Measurements from ENCODE around the gene RGMB. TPM values are rescaled to one million over a fixed set of nuclear protein-coding genes. Genes with fewer than 3 reads are reported as not detected.

Gene RGMB
- total RNA-seq, 1 experiment from 2014 or later: 20.3 TPM

GRCh38 chr5:98816582-98817222, 43.2 kb downstream of the RGMB start:
- Mint-ChIP-seq H3K27ac (ENCODE audit: low read depth, unreplicated experiment) (no peak overlapping the region), H3K4me3 (ENCODE audit: unreplicated experiment) (no peak overlapping the region), H3K36me3 (ENCODE audit: insufficient read depth, unreplicated experiment) (no peaks in the 10 kb centered on the region), H3K27me3 (ENCODE audit: insufficient read depth, unreplicated experiment) (no peaks in the 10 kb centered on the region), H3K4me1 (ENCODE audit: insufficient read depth, unreplicated experiment) (no peaks in the 10 kb centered on the region), H3K9me3 (ENCODE audit: unreplicated experiment) (no peaks in the 10 kb centered on the region)
- ChIA-PET POLR2A (no interaction called here), CTCF (interaction anchor here (0.5 to 0.7 kb wide), 2 partner anchors 121 to 1873 kb away, joined by 3 read pairs; no protein-coding TSS in a partner anchor)
- no TSS peak for BruUV-seq (replicated peaks)
- TF ChIP-seq CTCF (IDR thresholded peaks at IDR 0.05; ENCODE audit: unreplicated experiment): no peak
- intact Hi-C loops (cut with micrococcal nuclease): no loop called here
- peak; percentile 20 for DNase-seq (ENCODE audit: unreplicated experiment)

- Mint-ChIP-seq H3K4me1 (ENCODE audit: insufficient read depth, unreplicated experiment) (no peaks in the 10 kb centered on the region), H3K9me3 (ENCODE audit: unreplicated experiment) (no peaks in the 10 kb centered on the region), H3K36me3 (ENCODE audit: insufficient read depth, unreplicated experiment) (no peaks in the 10 kb centered on the region), H3K27ac (ENCODE audit: low read depth, unreplicated experiment) (no peak overlapping the region), H3K4me3 (ENCODE audit: unreplicated experiment) (no peak overlapping the region), H3K27me3 (ENCODE audit: insufficient read depth, unreplicated experiment) (no peaks in the 10 kb centered on the region)
- TF ChIP-seq CTCF (IDR thresholded peaks at IDR 0.05; ENCODE audit: unreplicated experiment): no peak
- CTCF ChIA-PET: interaction anchor here (0.6 to 1.1 kb wide), 3 partner anchors 57 to 1637 kb away, joined by 3 to 6 read pairs (median 3); no protein-coding TSS in a partner anchor
- no TSS peak for BruUV-seq (replicated peaks)
- DNase-seq (ENCODE audit: unreplicated experiment): no peak
- intact Hi-C loops (cut with micrococcal nuclease): loop anchor here (2.0 to 10.0 kb wide), 3 partner anchors 51 to 1641 kb away; partner anchors contain the start of gene RIOK2
- POLR2A ChIA-PET: no interaction called here
These were observed 52.3 kb downstream of the RGMB start for GRCh38 chr5:98825582-98826375.

GRCh38 chr5:98827161-98827560, 53.7 kb downstream of the RGMB start:
- intact Hi-C loops (cut with micrococcal nuclease): loop anchor here (1.0 to 10.0 kb wide), 4 partner anchors 52 to 1958 kb away; partner anchors contain the start of gene RIOK2
- Mint-ChIP-seq H3K36me3 (ENCODE audit: insufficient read depth, unreplicated experiment) (no peaks in the 10 kb centered on the region), H3K27ac (ENCODE audit: low read depth, unreplicated experiment) (no peak overlapping the region), H3K9me3 (ENCODE audit: unreplicated experiment) (no peaks in the 10 kb centered on the region), H3K27me3 (ENCODE audit: insufficient read depth, unreplicated experiment) (no peaks in the 10 kb centered on the region), H3K4me1 (ENCODE audit: insufficient read depth, unreplicated experiment) (no peaks in the 10 kb centered on the region), H3K4me3 (ENCODE audit: unreplicated experiment) (no peak overlapping the region)
- POLR2A ChIA-PET: interaction anchor here (1.0 kb wide), 1 partner anchor 102 kb away, joined by 3 read pairs; no protein-coding TSS in a partner anchor
- BruUV-seq (replicated peaks): no TSS peak
- TF ChIP-seq CTCF (IDR thresholded peaks at IDR 0.05; ENCODE audit: unreplicated experiment): peak; percentile 57
- CTCF ChIA-PET: interaction anchor here (1.1 to 1.3 kb wide), 2 partner anchors 31 to 1639 kb away, joined by 3 read pairs; no protein-coding TSS in a partner anchor
- DNase-seq (ENCODE audit: unreplicated experiment): peak; percentile 60

Data from MCF 10A (cell line).